CD14-positive monocyte (primary cell): ENCODE results near the gene MYNN. TPM values are rescaled to one million over a fixed set of nuclear protein-coding genes. Genes with fewer than 3 reads are reported as not detected.

Experiments
- DNase-seq, 3 donors: peaks; one replicate each; pipeline ENCODE4 v3.0.0-alpha.2; 2011 to 2022
- H2AFZ ChIP-seq: 2 replicates; pipeline ENCODE4 v1.6.0; 2012; ENCODE audit warnings: mild to moderate bottlenecking, low read depth, low read length, inconsistent platforms; ENCODE audit not compliant: insufficient read depth, poor library complexity, severe bottlenecking
- H3K27ac ChIP-seq, 2 donors: 1 replicate in 1 of 2; 2 replicates in 1 of 2; pipeline ENCODE4 v1.5.1; 2012 to 2013; ENCODE audit warnings: low read length in 2 of 2, control low read depth in 1 of 2, inconsistent platforms in 1 of 2, low read depth in 1 of 2, mild to moderate bottlenecking in 1 of 2
- H3K27me3 ChIP-seq, 2 donors: one replicate each; pipeline versions ENCODE4 v1.6.0 to v1.6.1; 2011 to 2013; ENCODE audit warnings: low read length in 2 of 2; ENCODE audit not compliant: control insufficient read depth in 2 of 2, insufficient read depth in 2 of 2
- H3K36me3 ChIP-seq, 2 donors: replicated peaks in 1 of 2; 1 replicate in 1 of 2; 2 replicates in 1 of 2; pipeline versions ENCODE4 v1.5.1 to v1.6.1; 2012 to 2013; ENCODE audit warnings: low read length in 2 of 2, control low read depth in 1 of 2, inconsistent platforms in 1 of 2, mild to moderate bottlenecking in 1 of 2; ENCODE audit not compliant: insufficient read depth in 2 of 2, control insufficient read depth in 1 of 2
- H3K4me1 ChIP-seq, 2 donors: 1 replicate in 1 of 2; 2 replicates in 1 of 2; pipeline versions ENCODE4 v1.5.1 to v1.6.1; 2012 to 2013; ENCODE audit warnings: low read length in 2 of 2, control low read depth in 1 of 2, inconsistent platforms in 1 of 2, mild to moderate bottlenecking in 1 of 2, moderate library complexity in 1 of 2; ENCODE audit not compliant: insufficient read depth in 2 of 2, control insufficient read depth in 1 of 2
- H3K4me2 ChIP-seq: replicated peaks from 2 replicates; pipeline ENCODE3; 2012; ENCODE audit warnings: low read length, moderate library complexity, mild to moderate bottlenecking; ENCODE audit not compliant: poor library complexity, severe bottlenecking; ENCODE audit errors: extremely low read depth
- H3K4me3 ChIP-seq, 3 experiments: fragments of 200-600 bp in 1 of 3; sonication (generic) in 1 of 3; replicated peaks in 1 of 3; 1 replicate in 2 of 3; 2 replicates in 1 of 3; pipeline ENCODE4 v1.5.1; 2011 to 2013; ENCODE audit warnings: low read length in 3 of 3, mild to moderate bottlenecking in 3 of 3, control low read depth in 2 of 3, low read depth in 2 of 3, inconsistent platforms in 1 of 3, moderate library complexity in 1 of 3
- H3K79me2 ChIP-seq: 2 replicates; pipeline ENCODE4 v1.6.0; 2012; ENCODE audit warnings: mild to moderate bottlenecking, control low read depth, inconsistent platforms, low read length, moderate library complexity; ENCODE audit not compliant: insufficient read depth
- H3K9ac ChIP-seq: 2 replicates; pipeline ENCODE4 v1.6.0; 2017; ENCODE audit warnings: low read length, mild to moderate bottlenecking; ENCODE audit not compliant: insufficient read depth, poor library complexity, severe bottlenecking
- H3K9me3 ChIP-seq, 2 donors: replicated peaks in 1 of 2; 1 replicate in 1 of 2; 2 replicates in 1 of 2; pipeline versions ENCODE4 v1.5.1 to v1.6.1; 2012 to 2013; ENCODE audit warnings: low read length in 2 of 2, control low read depth in 1 of 2; ENCODE audit not compliant: control insufficient read depth in 1 of 2, insufficient read depth in 1 of 2
- H4K20me1 ChIP-seq: 2 replicates; pipeline ENCODE4 v1.6.0; 2012; ENCODE audit warnings: mild to moderate bottlenecking, low read length, control low read depth, moderate library complexity; ENCODE audit not compliant: insufficient read depth
- H3K27ac Mint-ChIP-seq, 7 donors: one replicate each; pipeline ENCODE4 v1.8.0; 2020; ENCODE audit warnings: mild to moderate bottlenecking in 7 of 7, mixed read lengths in 7 of 7, moderate library complexity in 6 of 7, inconsistent platforms in 2 of 7
- H3K27me3 Mint-ChIP-seq, 3 donors: one replicate each; pipeline ENCODE4 v1.8.0; 2021 to 2022; ENCODE audit warnings: low read depth in 3 of 3, mild to moderate bottlenecking in 3 of 3, mixed read lengths in 3 of 3, moderate library complexity in 3 of 3, inconsistent platforms in 1 of 3
- H3K36me3 Mint-ChIP-seq, 2 donors: one replicate each; pipeline ENCODE4 v1.8.0; 2020; ENCODE audit warnings: mixed read lengths in 2 of 2, inconsistent platforms in 1 of 2, mild to moderate bottlenecking in 1 of 2
- H3K4me1 Mint-ChIP-seq: one replicate; pipeline ENCODE4 v1.8.0; 2020; ENCODE audit warnings: mild to moderate bottlenecking, mixed read lengths
- H3K4me3 Mint-ChIP-seq, 2 donors: one replicate each; pipeline ENCODE4 v1.8.0; 2020; ENCODE audit warnings: mild to moderate bottlenecking in 2 of 2, mixed read lengths in 2 of 2, moderate library complexity in 1 of 2
- H3K9me3 Mint-ChIP-seq, 7 donors: one replicate each; pipeline ENCODE4 v1.8.0; 2020 to 2022; ENCODE audit warnings: mixed read lengths in 7 of 7, mild to moderate bottlenecking in 6 of 7, moderate library complexity in 6 of 7, inconsistent platforms in 2 of 7
- CTCF ChIP-seq: fragments of 200-600 bp; IDR thresholded peaks from one replicate; pipeline ENCODE4 v1.8.0; 2022; ENCODE audit warnings: antibody characterized with exemption, mild to moderate bottlenecking
- WGBS: methylation state at CpG from one replicate; pipeline ENCODE4 v1.1.5; 2013; ENCODE audit warnings: missing lambda C conversion rate; ENCODE audit not compliant: insufficient coverage; 5-methylcytosine and 5-hydroxymethylcytosine counted together
- intact Hi-C, 2 donors: fragments of 100-400 bp; cut with micrococcal nuclease; formaldehyde crosslinking; loops; one replicate each; pipeline versions ENCODE4 v1.15.0 to v1.15.1; 2023
- polyA plus RNA-seq, 3 donors: library from polyadenylated mRNA; depleted of rRNA in 1 of 3; unstranded in 2 of 3; stranded (reverse) in 1 of 3; fragments of 300-500 nt in 2 of 3; fragments of >200 nt in 1 of 3; fragmentation: Illumina TruSeq in 2 of 3; gene quantifications; 1 replicate in 2 of 3; 2 replicates in 1 of 3; pipeline ENCODE4 v1.2.3, GENCODE V29; 2012 to 2021

The MYNN gene
- polyA plus RNA-seq, 3 donors = 6.3 to 9.0 (median 8.7) TPM

GRCh38 chr3:169754711-169755110, 18.5 kb upstream of the MYNN start:
- H3K36me3 Mint-ChIP-seq = no peaks in the 10 kb centered on the region
- H3K27me3 Mint-ChIP-seq = peaks cover 4 to 11% (median 7%) of the 10 kb centered on the region in 3 donors
- no peak overlapping the region for H3K4me3 Mint-ChIP-seq
- H3K4me1 ChIP-seq = no peaks in the 10 kb centered on the region
- H3K27ac Mint-ChIP-seq = no peak overlapping the region
- 100% methylated on average over 2 of the region's 3 CpGs for WGBS
- intact Hi-C loops = no loop called here
- H3K4me1 Mint-ChIP-seq = peaks cover 5% of the 10 kb centered on the region
- H3K27me3 ChIP-seq = no peaks in the 10 kb centered on the region
- H3K79me2 ChIP-seq = no peaks in the 10 kb centered on the region
- no peak overlapping the region for H3K4me2 ChIP-seq
- no peak overlapping the region for H2AFZ ChIP-seq
- peaks cover 0 to 4% (median 0%) of the 10 kb centered on the region in 7 donors for H3K9me3 Mint-ChIP-seq
- H3K9me3 ChIP-seq = no peaks in the 10 kb centered on the region
- TF ChIP-seq CTCF = no peak
- no peak overlapping the region for H3K27ac ChIP-seq
- no peaks in the 10 kb centered on the region for H4K20me1 ChIP-seq
- H3K36me3 ChIP-seq = no peaks in the 10 kb centered on the region
- no peak overlapping the region for H3K9ac ChIP-seq
- DNase-seq = no peak
- H3K4me3 ChIP-seq = no peak overlapping the region

- Histone ChIP-seq H3K4me2 (no peak overlapping the region), H3K4me3 (no peak overlapping the region), H3K27me3 (no peaks in the 10 kb centered on the region), H3K79me2 (no peaks in the 10 kb centered on the region), H2AFZ (no peak overlapping the region), H3K4me1 (no peaks in the 10 kb centered on the region), H3K36me3 (no peaks in the 10 kb centered on the region), H3K27ac (no peak overlapping the region), H3K9me3 (no peaks in the 10 kb centered on the region), H3K9ac (no peak overlapping the region), H4K20me1 (no peaks in the 10 kb centered on the region)
- intact Hi-C loops = no loop called here
- H3K9me3 Mint-ChIP-seq = peaks cover 0 to 4% (median 0%) of the 10 kb centered on the region in 7 donors
- no peak for DNase-seq
- no peak for TF ChIP-seq CTCF
- H3K4me1 Mint-ChIP-seq = peaks cover 5% of the 10 kb centered on the region
- no peak overlapping the region for H3K4me3 Mint-ChIP-seq
- H3K36me3 Mint-ChIP-seq = no peaks in the 10 kb centered on the region
- WGBS = no CpG with 5 or more reads among the region's 2 CpGs
- H3K27me3 Mint-ChIP-seq = peaks cover 4 to 11% (median 7%) of the 10 kb centered on the region in 3 donors
- no peak overlapping the region for H3K27ac Mint-ChIP-seq
These were observed 17.7 kb upstream of the MYNN start for GRCh38 chr3:169755488-169755887.
